ENCODE data around the gene TMEM132A.

TMEM132A gene

GRCh38 chr11:60939301-60939700, 15.0 kb downstream of the TMEM132A start:
- DNase-seq, result no peak

DNA sequence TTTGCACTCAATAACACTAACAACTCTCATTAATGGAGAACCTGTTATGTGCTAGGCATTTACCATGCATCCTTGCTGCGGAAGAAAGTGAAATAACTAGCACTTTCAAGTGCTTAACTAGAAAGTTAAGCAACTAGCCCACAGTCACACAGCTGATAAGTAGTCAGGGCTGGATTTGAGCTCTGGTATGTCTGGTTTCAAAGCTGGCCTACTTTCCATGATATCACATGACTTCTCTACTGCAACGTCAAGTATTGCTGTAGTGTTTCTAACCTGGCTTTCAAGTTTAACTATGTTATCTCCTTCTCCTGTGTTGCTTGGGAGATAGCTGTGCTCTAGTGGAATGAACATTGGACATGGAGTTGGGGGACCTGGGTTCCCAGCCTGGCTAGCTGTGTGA, 15.6 kb downstream of the TMEM132A start:
- DNase-seq, result no peak

DNA sequence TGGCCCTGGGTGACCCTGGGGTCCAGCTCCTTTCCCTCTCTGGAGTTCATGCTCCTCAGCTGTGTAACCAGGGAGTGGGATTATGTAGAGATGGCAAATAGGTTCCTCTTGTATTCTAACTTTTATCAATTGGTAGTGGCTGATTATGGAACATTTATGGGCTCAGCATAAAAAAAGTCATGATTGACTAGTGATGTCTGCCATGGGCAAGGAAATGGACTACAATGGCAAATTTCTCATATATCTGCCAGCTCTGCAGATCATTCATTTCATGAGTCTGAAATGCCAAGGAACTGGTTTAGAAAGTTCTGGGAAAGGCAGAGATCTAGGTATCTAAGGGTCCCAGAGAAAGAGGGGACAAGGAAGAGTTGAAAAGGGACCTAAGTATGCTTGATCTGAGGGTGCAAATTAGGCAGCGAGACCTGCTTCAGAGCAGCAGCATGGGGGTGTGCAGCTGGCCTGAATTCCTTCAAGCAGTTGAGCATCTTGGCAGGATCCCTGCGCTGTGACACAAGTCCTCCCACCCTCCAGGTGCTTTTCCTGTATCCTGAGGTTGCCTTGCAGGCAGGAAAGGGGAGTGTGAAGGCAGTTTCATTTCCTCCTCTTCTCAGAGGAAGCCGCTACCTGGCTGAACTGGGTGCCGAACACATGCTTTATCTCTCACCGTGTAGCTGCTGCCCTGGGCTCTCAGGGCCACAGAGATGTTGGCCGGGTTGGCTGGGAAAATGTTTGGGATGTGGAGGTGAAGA, 17.3 kb downstream of the TMEM132A start:
- no peak for DNase-seq

DNA sequence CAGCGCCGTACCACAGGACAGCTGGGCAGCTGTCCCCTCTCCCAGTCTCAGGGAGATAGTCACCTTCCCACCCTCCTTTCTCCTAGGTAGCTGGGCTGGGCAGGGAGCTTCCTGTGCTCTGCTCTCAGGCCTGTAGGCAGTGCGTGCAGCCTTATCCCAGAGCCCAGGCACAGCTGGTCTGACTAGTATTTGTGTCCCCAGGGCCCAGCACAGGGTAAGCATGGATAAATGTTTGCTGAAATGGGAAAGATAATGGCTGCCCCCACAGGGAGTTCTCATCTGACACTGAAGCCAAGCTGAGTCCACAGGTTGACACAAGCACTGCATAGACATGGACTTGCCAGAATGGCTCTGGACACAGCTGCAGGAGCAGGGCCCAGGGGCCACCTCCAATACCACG, 18.0 kb downstream of the TMEM132A start:
- no peak for DNase-seq

- DNase-seq, result no peak
These were observed 18.8 kb downstream of the TMEM132A start for GRCh38 chr11:60942970-60943565.

DNA sequence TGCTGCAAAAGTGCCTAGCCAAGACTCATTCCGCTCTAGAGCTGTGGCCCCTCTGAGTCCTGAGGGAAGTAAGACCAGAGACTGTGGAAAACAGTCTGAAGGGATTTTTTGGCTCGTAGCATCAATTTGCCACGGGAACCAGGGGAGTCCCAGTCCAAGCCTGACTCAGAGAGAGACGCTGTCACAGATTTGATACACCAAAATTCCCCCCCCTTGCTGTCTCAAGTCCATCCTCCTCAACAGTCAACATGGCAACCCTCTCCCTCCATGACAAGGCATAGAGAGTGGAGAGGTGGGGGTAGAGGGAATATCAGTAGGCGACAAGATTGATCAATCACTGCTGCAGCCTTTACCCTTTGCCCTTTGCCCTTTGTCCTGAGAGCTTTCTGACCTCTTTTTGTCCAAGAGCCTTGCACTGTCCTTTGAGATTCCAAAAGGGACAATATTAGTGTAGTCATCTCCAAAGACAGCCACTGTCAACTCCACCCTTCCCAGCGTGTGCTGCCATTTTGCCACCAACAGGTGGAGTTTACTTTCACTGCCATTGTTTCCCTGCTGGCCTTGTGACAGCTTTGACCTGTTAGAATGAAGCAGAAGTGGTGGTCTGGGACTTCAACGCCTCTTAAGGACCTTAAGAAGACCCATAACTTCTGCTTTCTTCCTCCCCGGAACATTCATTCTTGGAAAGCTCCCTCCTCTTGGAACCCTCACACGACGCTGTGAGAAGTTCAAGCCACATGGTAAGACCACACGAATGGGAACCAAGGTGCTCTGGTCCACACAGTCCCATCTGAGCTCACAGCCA, 20.4 kb downstream of the TMEM132A start:
- DNase-seq, result peak; percentile 78 to 82 (median 79)

DNA sequence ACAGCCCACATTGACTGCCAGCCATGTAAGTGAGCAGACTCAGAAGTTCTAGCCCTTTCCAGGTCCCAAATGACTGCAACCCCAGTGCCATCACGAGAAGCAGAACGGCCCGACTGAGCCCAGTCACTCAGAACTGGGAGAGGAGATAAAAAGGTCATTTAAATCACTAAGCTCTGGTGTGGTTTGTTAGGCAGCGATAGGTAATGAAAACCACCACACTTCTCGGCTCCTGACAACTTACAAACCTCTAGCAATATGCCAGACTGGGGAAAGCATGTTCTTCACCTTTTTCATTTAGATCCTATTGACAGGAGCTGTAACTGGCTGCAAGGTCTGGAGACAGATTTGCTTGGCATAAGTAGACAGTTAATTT, 21.0 kb downstream of the TMEM132A start:
- no peak for DNase-seq

- DNase-seq, result no peak
These were observed 22.5 kb downstream of the TMEM132A start for GRCh38 chr11:60946601-60947264.

DNA sequence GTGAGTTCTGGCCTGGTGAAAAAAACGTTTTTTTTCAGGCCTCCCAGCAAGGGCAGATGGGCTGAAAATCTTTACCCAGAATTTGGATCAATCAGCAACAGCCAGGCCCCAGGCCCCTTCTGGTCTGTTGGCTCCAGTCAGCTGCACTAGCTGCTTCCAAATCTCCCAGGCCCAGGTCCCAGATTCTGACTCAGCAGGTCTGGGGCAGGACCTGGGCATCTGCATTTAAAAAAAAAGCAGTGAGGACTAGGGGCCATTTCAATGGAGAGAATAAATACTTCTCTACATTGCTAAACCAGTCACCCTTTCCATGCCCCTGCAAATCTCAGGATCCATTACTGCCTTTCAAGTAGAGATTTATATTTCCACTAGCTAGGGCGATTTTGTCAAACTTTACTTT, 23.4 kb downstream of the TMEM132A start:
- no peak for DNase-seq

- no peak for DNase-seq
These were observed 24.0 kb downstream of the TMEM132A start for GRCh38 chr11:60948250-60948649.

GRCh38 chr11:60950024-60950423, 25.8 kb downstream of the TMEM132A start:
- DNase-seq, result peak in 1 of 3 donors; percentile 35

GRCh38 chr11:60950933-60951605, 26.8 kb downstream of the TMEM132A start:
- peak; percentile 43 to 71 (median 47) for DNase-seq

- DNase-seq, result peak in 1 of 3 donors; percentile 58
These were observed 27.3 kb downstream of the TMEM132A start for GRCh38 chr11:60951606-60951903.

- DNase-seq, result peak; percentile 97 to 98 (median 97)
These were observed 27.9 kb downstream of the TMEM132A start, which contains the start of gene SLC15A3 for GRCh38 chr11:60951904-60952741. TSS of gene SLC15A3 (minus strand) at chr11:60952176. CDS start at chr11:60951551, 625 bp downstream.

DNA sequence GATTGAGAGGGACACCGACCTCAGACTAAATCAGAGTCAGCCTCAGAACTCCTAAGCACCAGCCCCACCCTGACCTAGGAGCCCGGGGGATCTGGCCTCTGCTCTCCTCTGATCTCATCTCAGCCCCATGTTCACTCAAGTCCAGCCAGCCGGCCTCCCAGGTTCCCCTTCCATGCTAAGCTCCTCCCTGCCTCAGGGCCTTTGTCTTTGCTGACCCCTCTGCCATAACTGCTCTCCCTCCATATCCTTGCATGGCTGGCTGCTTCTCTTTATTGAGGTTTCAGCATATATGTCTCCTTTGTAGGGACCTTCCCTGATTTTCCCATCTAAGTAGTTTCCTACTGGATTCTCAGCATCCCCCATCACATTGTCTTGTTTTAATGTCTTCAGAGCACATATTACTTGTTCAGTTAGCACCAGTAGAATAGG, 28.5 kb downstream of the TMEM132A start:
- DNase-seq, result no peak

DNA sequence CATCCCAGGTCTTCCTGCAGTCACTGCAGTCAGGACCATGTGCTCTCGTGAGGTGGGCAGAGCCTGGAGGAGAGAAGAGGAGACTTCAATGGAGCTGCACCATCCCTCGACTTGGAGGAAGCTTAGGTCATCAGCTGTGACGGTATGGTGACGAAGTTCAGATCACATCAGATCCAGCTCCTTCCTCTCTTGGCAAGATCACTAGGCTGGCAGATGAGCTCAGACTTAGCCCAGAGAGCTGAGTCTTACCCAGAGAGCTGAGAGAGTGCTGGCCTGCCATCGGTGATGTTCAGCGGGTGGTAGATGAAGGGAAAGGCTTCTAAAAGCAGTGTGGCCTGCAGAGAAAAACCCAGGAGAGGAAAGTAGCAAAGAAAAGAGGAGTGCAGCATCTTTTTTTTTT, 29.5 kb downstream of the TMEM132A start:
- DNase-seq, result peak; percentile 93 to 97 (median 96)

- DNase-seq, result peak; percentile 88 to 91 (median 91)
These were observed 30.2 kb downstream of the TMEM132A start for GRCh38 chr11:60954421-60954820.

GRCh38 chr11:60955571-60955970, 31.3 kb downstream of the TMEM132A start:
- DNase-seq, result peak in 1 of 3 donors; percentile 46

DNA sequence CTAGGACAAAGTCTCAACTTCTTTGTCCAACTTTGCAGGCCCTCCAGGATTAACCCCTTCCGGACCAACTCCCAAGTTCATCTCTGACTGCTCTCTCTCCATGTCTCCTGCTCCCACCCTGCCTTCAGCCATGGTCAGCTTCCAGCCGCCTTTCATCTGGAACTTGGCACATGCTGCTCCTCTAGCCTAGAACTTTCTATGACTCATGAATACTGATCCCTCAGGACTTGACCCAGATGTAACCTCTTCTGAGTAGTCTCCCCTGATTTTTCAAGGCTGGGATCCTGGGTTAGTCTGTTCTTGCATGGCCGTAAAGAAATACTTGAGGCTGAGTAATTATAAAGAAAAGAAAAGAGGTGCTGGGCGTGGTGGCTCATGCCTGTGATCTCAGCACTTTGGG, 32.9 kb downstream of the TMEM132A start:
- no peak for DNase-seq

- DNase-seq, result no peak
These were observed 35.2 kb downstream of the TMEM132A start for GRCh38 chr11:60959431-60959830.

GRCh38 chr11:60960405-60960804, 36.1 kb downstream of the TMEM132A start:
- DNase-seq, result no peak

DNA sequence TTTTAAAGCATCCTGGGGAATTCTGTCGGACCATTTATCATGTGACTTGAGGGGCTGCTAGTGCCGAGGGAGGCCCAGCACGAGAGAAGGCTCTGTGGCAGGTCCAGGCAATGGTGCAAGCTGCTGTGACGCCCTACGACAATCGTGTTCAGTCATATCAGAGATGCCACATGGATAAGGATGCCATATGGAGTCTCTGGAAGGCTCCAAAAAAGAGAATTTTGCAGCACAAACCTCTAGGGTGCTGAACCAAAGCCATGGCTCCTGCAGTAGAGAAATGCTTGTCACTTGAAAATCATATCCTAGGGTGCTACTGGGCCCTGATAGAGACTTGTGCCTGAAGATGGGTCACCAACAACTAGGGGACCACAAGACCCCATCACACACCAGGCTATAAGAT, 40.5 kb downstream of the TMEM132A start:
- no peak for DNase-seq
